ENCODE data around the gene VPS13D.

The VPS13D gene

DNA sequence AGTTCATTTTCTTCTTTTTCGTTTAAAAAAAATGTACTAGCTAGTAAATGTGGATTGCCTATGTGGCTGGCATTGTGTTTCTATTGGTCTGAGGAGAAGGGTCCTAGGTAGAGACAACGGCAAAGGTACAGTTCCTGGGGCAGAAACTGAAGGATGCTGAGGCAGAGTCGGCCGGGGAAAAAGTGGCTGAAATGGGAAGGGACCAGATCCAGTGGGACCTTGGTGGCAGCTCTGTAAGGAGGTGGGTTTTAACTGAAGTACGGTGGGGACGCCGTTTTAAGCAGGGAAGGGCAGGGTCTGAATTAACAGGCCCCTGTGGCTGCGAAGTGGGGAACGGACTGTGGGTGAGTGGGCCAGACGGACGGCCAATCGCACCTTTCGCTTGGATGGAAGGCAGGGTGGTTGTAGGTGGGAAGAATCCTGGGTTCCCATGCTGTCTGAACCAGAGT, 420 bp upstream of the VPS13D start:
- DNase-seq: no peak

DNA sequence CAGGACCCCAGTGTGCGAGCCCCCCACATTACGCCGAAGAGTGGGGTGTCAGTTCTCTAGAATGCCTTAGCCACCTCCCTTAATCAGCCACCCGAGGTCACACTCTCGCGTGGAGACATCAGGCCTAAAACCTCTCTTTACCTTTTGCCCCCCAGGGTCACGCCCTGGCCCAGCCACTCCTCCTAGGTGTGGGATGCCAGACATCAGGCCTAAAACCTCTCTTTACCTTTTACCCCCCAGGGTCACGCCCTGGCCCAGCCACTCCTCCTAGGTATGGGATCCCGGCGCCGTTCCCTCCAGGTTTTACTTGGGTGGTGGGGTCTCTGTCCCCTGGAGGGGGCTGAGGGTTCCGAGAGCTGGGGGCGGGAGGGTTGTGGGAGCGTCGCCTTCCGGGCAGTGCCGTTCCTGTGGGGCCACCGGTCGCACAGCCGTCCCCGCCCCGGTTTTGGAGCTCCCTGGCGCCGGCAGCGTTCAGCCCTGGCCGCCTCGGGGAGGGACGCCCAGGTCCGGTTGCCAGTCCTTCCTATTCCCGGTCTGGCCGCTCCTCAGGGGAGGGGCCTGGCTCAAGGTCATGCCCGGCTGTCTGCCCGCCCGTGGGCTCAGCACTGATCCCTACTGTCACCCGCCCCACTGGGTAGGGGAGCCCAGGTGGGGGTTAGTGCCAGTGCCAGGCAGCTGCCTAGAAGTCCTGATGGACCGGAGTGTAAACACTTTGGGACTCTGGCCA, 882 bp downstream of the VPS13D start:
- no peak for DNase-seq

DNA sequence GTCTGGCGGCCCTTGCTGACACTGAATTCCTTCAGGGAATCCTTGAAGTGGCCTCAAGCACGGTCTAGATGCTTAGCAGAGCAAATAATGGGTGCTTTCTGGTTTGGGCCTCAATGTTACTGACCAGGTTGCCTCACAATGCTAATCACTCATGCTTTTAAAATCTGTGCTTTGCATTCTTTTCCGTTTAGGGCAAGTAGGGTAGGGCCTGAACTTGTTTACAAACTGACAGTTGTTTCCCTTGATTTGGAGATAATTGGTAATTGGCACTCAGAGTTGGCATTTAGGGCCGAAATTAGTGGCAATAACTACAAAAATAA, 1.4 kb downstream of the VPS13D start:
- DNase-seq: no peak

DNA sequence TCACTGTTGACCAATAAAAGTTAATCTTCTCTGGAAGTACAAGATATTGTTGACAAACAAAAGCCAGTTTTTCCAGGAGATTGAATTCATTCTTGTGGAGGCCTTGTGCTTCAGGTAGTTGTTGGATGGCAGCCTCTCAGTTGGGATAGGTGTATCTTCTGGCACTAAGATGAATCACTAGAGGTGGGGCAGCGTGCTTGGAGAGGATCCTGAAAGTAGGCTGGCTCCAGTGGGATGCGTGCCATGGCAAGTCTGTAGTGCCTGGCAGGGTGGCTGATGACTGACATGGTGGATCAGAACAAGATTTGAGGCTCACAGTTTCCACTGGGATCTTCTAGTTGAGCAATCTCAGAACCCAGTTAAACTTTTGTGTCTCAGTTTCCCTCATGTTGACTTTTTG, 2.4 kb downstream of the VPS13D start:
- no peak for DNase-seq

DNA sequence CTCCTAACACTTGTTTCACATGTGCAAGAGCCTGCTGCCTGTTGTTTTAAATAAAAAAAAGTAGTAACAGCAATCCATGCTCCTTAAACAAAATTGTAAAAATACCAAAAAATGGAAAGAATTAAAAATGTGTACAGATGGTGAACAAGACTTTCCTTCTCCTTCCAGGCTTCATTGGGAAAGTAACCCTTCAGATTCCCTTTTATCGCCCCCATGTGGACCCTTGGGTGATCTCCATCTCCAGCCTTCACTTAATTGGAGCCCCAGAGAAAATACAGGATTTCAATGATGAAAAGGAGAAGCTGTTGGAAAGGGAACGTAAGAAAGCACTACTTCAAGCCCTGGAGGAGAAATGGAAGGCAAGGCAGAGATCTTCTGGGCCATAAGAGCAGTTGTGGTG, 14.2 kb downstream of the VPS13D start:
- no peak for DNase-seq

DNA sequence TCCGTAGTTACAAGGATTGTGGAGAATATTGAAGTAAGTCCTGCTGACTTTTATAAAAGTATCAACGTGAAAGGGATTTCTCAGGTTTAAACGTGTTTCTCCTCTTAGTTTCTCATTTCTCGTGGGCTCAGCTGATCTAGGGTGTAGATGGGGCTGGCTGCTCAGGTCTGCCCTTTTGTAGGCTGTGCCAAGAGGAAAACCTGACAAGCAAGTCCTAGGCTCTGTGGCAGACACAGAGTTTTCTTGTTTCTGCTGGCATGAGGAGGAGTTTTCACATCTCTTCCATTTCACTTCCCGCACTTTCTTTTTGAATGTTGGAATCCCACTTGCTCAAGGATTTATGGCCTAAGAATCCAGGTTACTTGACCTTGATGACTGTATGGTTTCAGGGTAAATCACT, 14.8 kb downstream of the VPS13D start:
- no peak for DNase-seq

DNA sequence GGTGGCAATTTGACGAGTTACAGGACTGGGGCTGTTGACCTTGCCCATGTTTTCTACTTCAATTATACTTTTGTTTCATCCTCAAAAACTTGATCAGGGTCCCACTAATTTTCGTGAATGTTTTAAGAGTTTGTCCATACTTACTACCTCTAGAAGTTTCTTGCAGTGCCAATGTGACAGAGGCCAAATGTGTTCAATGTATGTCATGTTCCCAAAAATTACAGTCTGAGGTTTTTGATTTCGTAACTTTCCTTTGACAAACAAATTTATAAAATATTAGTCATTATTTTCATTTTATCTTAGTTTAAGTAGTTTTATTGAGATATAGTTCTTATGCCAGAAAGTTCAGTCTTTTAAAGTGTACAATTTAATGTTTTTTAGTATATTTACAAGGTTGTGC, 15.3 kb downstream of the VPS13D start:
- no peak for DNase-seq

DNA sequence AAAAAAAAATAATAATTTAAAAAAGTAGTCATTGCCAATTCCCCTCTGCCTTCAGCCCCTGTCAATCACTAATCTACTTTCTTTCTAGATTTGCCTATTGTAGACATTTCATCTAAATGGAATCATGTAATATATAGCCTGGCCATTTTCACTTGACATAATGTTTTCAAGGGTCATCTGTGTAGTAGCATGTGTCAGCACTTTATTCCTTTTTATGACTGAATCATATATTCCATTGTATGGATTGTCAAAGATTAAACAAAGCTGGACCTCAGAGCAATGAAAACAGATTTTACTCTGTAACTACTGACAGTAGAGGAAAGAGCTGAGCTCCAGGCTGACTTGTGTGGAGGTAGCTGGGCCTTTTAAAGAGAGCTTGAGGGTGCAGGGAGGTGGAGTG, 15.9 kb downstream of the VPS13D start:
- no peak for DNase-seq

DNA sequence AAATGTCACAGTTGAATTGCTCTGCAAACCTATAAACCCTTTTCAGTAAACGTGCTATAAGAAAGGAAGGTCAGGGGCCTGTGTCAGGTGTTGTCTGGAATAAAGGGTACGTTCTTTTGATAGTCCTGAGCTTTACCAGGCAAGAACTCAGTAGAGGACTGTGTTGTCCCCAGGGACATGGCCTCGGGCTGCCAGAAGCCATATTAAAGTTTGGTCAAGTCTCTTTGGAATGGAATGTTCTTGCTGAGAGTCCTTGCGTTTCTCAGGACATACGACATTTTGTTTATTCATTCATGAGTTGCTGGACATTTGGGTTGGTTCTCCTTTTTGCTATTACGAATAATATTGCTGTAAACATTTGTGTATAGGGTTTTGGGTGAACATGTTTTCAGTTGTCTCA, 16.8 kb downstream of the VPS13D start:
- DNase-seq: no peak

DNA sequence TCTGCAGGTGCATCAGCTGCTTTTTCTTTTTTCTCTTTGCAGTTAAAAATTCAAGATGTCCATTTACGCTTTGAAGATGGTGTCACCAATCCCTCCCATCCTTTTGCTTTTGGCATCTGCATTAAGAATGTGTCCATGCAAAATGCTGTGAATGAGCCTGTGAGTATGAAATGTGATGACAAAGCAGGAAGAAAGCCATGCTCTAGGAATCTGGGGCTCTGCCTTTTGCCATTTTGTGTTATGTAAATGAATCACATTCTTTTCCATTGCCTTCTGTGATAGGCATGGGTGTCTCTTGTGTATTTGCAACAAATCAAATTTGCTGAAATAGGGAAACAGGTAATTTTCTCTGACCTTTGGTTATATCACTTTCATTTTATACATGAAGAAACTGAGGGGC, 19.4 kb downstream of the VPS13D start:
- no peak for DNase-seq

DNA sequence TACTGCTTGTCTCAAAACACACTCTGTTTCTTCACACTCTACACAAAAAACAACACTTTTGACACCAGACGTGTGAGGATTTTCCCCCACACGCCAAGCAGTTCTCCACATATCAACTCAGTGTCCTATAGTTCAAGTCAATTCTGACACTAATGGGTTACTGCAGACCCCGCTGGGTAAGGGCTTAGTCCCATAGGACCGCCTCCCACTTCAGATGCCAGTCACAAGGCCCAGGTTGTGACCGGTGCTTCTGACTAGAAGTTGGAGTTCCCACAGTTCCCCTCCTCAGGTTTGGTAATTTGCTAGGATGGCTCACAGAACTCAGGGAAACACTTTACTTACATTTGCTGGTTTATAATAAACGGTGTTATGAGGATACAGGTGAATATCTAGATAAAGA, 19.9 kb downstream of the VPS13D start:
- no peak for DNase-seq

DNA sequence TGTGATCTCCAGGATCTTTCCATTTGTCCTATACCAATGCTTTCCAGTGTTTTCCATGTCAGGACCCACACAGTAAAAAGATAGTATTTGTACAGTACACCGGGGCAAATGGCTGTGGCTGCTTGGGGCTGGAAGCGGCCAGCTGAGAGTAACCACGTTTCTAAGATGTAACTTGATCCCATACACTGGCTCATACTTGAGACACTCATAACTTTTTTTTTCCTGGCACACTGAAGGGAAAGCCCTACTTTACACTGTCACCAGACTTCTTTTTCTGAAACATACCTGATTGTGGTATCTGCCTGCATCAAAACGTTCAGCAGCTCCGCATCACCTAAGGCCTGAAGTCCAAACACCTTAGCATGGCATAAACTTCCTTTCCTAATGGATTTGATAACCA, 21.6 kb downstream of the VPS13D start:
- no peak for DNase-seq

DNA sequence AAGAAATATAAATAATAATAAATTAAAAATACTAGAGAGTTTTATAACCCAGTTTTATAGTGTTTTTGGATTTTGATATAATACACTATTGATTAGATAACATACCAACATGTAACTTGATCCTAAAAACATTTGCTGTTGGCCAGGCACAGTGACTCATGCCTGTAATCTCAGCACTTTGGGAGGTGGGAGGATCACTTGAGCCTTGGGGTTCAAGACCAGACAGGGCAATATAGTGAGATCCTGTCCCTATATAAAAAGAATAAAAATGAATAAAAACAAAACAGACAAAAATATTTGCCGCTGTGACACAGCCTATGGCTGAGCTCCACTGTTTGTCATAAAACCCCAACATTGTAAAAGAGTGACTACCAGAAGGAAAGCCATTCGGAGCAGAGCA, 26.1 kb downstream of the VPS13D start:
- DNase-seq: no peak

DNA sequence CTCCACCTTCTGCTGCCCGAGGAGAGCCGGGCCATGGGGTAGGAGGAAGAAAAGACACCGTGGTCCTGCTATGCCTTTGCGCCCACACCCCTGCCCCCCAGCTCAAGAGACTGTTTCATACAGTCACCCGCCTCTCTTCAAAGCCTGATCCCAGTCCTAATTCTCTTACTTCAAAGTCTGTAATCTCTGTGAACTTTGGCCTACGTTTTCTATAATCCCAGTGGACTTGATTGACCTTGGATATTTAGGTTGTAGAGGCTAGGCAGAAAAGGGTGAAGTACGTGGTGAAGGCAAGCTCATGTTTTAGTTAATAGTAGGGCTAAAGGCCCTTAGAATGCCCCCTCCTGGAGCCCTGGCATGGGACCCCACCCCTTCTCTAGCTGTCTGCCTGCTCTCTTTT, 28.4 kb downstream of the VPS13D start:
- no peak for DNase-seq

DNA sequence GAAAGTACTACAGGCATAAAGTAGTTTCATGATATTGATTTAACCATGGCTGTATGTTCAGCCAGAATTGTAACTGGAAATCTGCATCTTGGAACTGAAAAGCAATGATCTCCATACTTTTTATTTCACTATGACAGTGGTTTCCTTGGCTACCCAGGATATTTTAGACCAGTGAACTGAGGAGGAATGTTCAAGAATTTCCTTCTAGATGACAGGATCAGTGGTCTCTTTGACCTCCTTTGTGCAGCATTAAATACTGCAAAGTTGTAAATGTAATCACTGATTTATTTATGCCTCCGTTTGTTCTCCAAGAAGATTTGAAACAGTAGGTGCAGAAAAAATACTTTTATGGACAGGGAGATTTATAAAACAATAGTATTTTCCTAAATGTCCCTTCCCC, 39.5 kb downstream of the VPS13D start:
- no peak for DNase-seq

DNA sequence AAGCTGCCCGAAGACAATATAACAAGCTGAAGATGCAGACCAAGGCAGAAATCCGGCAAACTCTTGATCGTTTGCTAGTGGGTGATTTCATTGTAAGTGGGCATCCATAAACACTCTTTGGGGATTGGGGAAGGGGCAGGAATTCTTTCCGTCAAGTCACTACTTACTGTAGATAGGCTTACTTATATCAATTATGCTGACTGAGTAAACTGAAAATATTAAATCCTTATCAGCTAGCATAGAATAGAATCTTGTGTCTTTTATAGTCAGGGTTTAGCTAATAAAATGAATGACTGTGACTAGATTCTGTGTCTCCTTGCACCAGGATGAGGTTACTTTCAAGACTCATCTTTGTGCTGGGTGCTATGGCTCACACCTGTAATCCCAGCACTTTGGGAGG, 41.2 kb downstream of the VPS13D start:
- no peak for DNase-seq

DNA sequence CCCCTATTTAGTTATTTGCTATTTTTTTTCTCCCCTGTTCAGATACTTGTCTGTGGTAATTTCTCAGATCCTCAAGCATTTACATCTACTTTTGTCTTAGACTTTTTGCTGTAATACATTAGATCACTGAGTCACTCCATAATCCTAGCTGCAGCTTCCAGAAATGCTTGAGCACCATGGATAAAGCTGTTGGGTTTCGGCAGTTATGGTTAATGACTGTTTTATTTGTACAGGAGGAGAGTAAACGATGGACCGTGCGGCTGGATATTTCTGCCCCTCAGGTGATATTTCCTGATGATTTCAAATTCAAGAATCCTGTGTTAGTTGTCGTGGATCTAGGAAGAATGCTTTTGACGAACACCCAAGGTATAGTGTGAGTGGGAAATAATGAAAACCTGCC, 42.9 kb downstream of the VPS13D start:
- no peak for DNase-seq

DNA sequence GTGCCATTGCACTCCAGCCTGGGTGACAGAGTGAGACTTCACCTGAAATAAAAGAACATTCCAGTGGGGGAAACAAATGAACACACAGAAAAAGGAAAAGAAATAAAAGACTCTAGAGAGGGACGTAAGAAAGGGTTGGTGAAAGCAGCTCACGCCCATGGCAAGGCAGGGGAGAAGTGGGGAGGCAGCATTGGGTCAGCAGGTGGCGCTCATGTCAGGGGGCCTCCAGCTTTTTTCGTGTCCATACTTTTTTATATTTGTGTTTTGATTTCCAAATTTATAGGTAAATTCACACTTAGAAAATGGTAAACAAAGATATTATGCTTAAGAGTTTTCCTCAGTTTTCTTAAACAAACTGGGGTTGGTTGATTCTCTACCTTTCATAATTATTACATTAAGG, 45.5 kb downstream of the VPS13D start:
- no peak for DNase-seq

DNA sequence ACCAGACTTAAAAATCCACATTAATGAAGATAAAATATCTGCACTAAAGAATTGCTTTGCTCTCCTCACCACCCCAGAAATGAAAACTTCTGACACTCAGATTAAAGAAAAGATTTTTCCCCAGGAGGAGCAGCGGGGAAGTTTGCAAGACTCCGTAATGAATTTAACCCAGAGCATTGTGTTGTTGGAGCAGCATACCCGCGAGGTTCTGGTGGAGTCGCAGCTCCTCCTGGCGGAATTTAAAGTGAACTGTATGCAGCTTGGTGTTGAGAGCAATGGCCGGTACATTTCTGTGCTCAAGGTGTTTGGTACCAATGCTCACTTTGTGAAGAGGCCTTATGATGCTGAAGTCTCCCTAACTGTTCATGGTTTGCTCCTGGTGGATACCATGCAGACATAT, 46.4 kb downstream of the VPS13D start:
- DNase-seq: no peak

DNA sequence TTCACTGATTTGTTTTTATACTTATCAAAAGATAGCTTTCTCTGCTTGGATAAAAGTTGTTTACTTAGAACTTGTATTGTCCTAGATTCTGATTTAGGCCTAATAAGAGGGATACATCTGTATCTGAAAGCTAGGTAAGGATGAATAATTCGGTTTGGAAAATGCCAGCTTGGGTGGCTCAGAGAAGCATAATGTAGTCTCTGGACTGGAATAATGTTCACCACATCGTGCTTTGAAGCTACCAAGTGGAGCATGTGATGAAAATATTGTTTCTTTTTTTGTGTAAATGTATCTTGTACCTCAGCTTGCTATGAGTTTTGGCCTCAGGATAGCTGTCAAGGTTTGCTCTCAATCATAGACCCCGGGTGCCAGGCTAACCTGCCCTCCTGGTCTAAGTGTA, 49.2 kb downstream of the VPS13D start:
- no peak for DNase-seq

DNA sequence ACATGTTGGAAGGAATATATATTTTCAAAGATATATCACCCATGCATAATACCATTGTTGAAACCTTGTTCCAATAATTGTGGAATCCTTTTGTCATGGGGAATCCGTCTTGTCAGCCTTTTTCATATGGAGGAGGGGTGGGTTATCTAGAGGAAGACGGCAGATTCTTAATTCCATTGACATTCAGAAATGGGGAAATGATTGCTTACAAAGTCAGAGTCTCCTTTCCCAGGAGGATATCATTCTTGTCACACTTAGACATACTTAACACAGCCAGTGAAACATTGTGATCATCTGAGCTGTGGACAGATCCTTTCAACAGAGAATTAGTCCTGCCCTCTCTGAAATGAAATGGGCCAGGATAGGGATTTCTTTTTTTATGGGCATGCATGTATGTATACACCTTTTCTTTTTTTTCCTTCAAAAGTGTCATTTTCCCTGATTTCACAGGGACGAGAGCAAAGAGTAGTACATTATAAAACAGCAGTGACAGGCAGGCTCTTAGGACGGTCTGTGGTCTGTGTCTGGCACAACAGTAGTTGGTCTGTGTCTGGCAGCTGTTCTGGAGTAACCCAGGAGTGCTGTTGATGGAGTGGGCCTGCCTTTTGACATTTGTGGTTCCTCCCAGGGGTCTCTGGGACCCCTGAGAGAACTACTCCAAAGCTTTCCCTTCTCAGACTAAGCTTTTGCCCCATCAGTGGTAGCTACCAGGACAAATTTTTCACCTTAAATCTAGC, 50.1 kb downstream of the VPS13D start:
- DNase-seq: no peak

DNA sequence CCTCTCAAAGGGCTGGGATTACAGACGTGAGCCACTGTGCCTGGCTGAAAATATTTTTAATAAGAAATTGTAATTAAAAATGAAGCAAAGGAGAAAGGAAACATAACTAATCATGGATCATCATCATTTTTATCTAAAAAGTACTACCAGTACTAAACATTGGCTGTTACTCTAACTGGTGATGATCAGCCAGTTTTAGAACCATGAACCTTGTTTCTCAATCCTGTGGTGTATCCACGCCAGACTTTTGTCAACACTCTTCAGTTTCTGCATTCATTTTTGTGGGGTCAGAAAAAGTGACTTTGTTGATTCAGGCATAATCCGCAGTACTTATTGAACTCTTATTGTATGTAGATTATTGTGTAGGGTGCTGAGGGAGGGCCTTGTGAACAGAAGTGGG, 52.3 kb downstream of the VPS13D start:
- no peak for DNase-seq

DNA sequence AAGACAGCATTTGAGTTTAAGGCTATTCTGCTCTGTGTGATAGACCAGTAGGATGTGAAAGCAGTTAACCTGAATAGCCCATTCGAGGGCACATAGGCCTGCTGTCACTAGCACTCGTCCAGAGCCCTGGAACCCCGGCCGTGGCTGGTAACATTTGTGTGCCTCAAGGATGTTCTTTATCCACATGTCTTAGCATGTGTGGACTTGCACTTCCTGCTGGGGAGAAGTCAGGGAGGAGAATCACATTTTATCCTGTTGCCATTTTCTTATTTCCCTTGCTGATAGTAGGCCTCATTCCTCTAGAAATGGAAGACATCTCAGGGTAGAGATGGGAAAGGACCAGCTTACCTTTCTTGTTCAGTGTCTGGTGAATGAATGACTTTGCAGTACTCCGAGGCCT, 54.7 kb downstream of the VPS13D start:
- no peak for DNase-seq

DNA sequence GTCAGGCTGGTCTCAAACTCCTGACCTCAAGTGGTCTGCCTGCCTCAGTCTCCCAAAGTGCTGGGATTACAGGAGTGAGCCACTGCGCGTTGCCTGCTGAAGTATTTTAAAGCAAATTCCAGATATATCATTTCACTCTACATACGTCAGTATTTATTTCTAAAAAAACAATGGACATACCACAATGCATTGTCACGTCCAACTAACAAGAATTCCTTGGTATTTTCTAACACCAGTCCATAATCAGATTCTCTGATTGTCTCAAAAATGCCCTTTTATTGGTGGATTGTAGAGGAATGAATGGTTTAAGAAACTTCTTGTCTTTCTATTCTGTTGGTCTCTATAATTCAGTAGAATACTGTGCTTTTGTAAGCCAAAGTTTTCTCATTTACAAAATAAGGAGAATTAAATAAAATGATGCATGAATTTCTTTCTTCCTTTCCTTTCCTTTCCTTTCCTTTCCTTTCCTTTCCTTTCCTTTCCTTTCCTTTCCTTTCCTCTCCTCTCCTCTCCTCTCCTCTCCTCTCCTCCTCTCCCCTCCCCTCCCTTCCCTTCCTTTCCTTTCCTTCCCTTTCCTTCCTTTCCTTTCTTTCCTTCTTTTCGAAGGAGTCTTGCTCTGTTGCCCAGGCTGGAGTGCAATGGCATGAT, 55.8 kb downstream of the VPS13D start:
- DNase-seq: no peak

DNA sequence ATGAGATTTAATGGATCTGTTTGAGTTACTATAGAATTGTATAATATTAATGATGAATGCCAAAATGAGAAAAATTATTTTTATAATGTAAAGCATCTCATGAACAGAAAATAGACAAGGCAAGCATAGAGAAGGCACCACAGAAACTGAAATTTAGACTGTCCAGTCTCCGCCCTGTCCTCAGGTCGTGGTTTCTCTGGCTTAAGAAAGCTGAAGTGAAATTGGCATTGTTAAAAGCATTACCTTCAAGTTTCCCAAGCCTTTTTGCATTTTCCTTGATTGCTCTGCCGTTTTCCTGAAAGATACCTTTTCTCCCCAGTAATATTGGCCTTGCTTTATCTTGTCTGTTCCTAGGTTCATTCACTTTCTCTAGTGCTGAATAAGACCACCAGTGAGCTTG, 58.0 kb downstream of the VPS13D start:
- no peak for DNase-seq
